ENCODE measurements around the gene WIPF3.

WIPF3 gene

GRCh38 chr7:29808075-29808801 is 1.9 kb downstream of the WIPF3 start:
- DNase-seq (ENCODE audit: low read depth in 2 of 3, low spot score in 1 of 3) = no peak

- no peak for DNase-seq (ENCODE audit: low read depth in 2 of 3, low spot score in 1 of 3)
Measured at GRCh38 chr7:29809533-29810155, 3.3 kb downstream of the WIPF3 start.

GRCh38 chr7:29810297-29810696 is 4.0 kb downstream of the WIPF3 start:
- no peak for DNase-seq (ENCODE audit: low read depth in 2 of 3, low spot score in 1 of 3)

- DNase-seq (ENCODE audit: low read depth in 2 of 3, low spot score in 1 of 3) = no peak
Measured at GRCh38 chr7:29810813-29811482, 4.6 kb downstream of the WIPF3 start.

GRCh38 chr7:29811586-29811985 is 5.3 kb downstream of the WIPF3 start:
- no peak for DNase-seq (ENCODE audit: low read depth in 2 of 3, low spot score in 1 of 3)

- DNase-seq (ENCODE audit: low read depth in 2 of 3, low spot score in 1 of 3) = no peak
Measured at GRCh38 chr7:29812185-29812876, 6.0 kb downstream of the WIPF3 start.

GRCh38 chr7:29815181-29816105 is 9.1 kb downstream of the WIPF3 start:
- no peak for DNase-seq (ENCODE audit: low read depth in 2 of 3, low spot score in 1 of 3)

GRCh38 chr7:29818308-29818707 is 12.0 kb downstream of the WIPF3 start:
- DNase-seq (ENCODE audit: low read depth in 2 of 3, low spot score in 1 of 3) = no peak

GRCh38 chr7:29825775-29826529 is 19.6 kb downstream of the WIPF3 start:
- no peak for DNase-seq (ENCODE audit: low read depth in 2 of 3, low spot score in 1 of 3)

- no peak for DNase-seq (ENCODE audit: low read depth in 2 of 3, low spot score in 1 of 3)
Measured at GRCh38 chr7:29826530-29826822, 20.2 kb downstream of the WIPF3 start.

- DNase-seq (ENCODE audit: low read depth in 2 of 3, low spot score in 1 of 3) = no peak
Measured at GRCh38 chr7:29826904-29827303, 20.6 kb downstream of the WIPF3 start.

- DNase-seq (ENCODE audit: low read depth in 2 of 3, low spot score in 1 of 3) = no peak
Measured at GRCh38 chr7:29831705-29832104, 25.4 kb downstream of the WIPF3 start.

- no peak for DNase-seq (ENCODE audit: low read depth in 2 of 3, low spot score in 1 of 3)
Measured at GRCh38 chr7:29833929-29834328, 27.6 kb downstream of the WIPF3 start.

GRCh38 chr7:29835718-29836117 is 29.4 kb downstream of the WIPF3 start:
- DNase-seq (ENCODE audit: low read depth in 2 of 3, low spot score in 1 of 3) = no peak

- no peak for DNase-seq (ENCODE audit: low read depth in 2 of 3, low spot score in 1 of 3)
Measured at GRCh38 chr7:29839302-29839701, 33.0 kb downstream of the WIPF3 start.

GRCh38 chr7:29839921-29840320 is 33.6 kb downstream of the WIPF3 start:
- DNase-seq (ENCODE audit: low read depth in 2 of 3, low spot score in 1 of 3) = no peak

- no peak for DNase-seq (ENCODE audit: low read depth in 2 of 3, low spot score in 1 of 3)
Measured at GRCh38 chr7:29840701-29841100, 34.4 kb downstream of the WIPF3 start.

- no peak for DNase-seq (ENCODE audit: low read depth in 2 of 3, low spot score in 1 of 3)
Measured at GRCh38 chr7:29841926-29842701, 35.8 kb downstream of the WIPF3 start.

GRCh38 chr7:29843093-29843492 is 36.8 kb downstream of the WIPF3 start:
- no peak for DNase-seq (ENCODE audit: low read depth in 2 of 3, low spot score in 1 of 3)

Data from stimulated activated CD4-positive, alpha-beta T cell treated with anti-CD3 and anti-CD28 coated beads, Interleukin-12 subunit alpha, Interleukin-12 subunit beta, amount 100 ng/mL, for 48 hours (primary cell).